GM18907 (cell line): ENCODE results near the gene MAPK4.

Experiments
- ATAC-seq: cut with Tn5 transposase; IDR thresholded peaks from one replicate; pipeline ENCODE4 v1.9.1; 2021; ENCODE audit warnings: mild to moderate bottlenecking, moderate library complexity; ENCODE audit not compliant: unreplicated experiment

Gene MAPK4

DNA sequence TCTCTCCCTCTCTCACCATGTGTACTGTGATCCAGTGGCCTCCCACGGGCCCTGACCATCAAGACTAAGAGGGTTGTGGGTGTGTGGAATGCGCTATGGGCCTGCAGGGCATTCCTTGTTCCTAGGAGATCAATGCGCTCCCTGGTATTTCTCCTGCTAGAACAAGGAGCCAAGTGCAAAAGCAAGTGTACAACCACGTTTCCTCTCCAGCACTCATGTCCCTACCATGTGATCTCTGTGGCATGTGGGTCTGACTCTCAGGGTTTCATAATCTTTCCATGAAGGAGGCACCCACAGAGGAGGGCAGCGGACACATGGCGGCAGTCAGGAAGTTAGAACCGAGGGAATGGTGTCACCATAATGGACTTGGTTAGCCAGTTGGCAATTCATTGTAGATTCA, 91.4 kb downstream of the MAPK4 start:
- no peak for ATAC-seq

DNA sequence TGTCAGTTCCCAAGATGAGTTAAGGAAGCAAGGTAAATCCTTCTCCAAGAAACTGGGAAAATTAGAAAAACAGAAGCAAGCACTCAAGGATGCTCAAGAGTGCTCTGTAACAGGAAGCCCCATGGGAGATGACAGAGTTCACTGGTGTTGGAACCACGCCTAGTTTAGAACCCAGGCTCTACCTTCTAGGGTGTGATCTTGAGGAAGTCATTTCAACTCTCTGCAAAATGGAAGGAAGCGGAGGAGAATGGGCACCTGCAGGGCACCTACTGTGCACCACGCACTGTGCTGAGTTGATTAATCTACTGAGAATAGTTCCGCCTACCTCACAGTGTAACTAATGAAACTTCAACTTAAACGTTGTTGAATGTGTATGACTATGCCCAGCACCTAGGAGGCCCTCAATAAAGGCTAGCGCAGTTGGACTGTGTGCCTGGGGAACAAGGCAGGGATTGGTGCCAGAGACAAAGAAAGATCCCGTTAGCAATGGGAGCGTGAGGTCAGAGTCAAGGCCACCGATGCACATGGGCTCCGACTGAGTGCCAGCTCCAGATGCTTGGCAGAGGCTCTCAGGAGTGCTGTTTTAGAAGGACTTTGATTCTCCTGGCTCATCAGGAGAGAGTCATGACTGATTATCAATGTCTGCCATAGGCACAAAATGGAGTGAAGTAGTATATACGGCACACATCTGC, 93.7 kb downstream of the MAPK4 start:
- no peak for ATAC-seq

DNA sequence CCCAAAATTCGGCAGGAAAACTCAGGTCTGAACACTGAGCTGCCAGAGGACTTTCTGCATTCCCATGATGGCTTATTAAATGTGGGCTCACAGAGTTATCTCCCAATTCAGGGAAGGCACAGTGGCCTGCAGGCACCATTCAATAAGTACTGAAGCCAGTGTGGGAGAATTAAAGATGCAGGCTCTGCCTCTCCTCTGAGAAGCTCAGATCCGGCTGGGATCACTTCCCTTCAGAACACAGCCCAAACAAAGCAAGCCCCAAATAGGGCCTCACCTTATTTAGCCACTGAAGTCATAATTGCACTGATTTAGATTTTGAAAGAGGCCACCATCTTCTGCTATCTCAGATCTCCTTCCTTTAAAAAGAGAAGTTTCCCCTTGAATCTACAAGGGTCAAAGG, 94.3 kb downstream of the MAPK4 start:
- ATAC-seq: no peak

DNA sequence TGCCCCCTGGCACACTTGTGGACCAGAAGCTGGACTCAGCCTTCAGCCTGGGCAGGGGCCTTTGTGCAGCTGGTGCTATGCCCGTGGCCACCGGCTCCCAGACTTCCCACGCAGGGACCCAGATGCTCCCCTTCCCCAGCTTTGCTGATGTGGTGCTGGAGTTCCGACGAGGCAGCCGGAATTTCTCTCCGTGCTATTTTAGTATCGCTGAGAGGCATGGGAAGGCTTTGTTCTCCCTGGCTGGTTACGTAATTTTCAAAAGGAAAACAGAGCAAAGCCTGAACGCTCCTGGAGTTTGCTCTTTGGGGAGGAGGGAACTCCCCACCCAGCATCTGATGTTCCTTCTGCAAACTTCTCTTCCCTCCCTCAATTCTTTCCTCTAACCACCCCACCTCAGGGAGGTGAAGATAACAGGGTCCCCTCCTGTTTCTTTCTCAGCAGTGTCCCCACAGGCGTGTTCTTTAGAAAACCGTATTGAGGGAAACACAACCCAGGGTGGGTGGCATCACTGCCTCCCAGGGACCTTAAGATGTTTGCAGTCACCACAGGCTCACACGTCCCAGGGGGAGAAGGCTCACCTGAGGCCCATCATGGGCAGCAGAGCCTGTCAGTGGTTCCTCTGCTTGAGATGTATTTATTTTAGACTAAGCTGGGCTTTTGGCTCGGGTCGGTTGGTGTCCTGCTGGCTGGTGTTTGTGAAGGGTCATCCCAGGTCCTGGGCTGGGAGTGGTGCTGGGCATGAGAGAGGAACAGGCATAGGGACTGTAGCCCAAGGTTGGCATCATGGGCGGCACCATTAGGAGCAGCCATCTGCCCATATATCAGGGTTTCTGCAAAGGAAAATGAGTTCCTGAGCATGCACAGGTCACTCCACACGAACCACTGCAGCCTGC, 95.0 kb downstream of the MAPK4 start:
- no peak for ATAC-seq

DNA sequence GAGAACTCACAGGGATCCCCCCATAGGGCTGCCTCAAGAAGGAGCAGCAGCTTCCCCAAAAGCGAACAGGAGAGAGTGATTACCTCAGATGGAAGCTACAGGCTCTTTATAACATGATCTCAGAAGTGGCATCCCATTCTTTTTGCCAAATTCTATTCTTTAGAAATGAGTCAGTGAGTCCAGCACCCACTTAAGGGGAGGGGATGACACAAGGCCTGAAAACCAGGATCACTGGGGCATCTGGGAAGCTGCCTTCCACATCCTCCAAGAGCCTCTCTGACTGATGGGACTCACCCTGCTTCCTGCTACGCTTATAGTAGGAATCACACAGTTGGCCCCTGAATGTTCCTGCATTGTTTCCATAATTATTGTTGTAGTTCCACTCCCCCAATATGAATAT, 96.5 kb downstream of the MAPK4 start:
- ATAC-seq: no peak

DNA sequence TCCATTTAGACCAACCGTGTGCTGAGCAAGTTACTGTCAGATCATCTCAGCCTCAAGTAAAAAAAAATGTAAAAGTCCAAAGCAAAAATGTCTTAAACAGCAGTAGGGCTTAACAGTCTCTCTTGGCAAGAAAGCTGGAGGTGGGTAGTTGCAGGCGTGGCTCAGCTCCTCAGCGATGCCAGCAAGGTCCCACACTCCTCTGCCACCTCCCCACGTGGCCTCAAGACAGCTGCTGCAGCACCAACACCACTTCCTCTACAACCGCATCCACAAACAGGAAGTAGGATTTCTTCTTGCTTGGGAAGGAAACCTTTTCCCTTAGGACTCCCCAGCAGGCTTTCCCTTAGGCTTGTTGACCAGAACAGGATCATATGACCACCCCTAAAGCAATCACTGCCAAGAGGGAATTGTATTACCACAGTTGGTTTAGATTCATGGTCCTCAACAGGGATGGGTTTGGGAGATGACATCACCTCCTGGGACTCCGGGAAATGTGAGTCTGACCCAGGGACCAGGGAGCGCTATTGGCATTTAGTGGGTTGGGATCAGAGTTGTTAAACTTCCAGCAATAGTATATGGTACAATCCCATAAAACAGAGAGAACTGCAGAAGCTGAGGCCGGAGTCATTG, 97.1 kb downstream of the MAPK4 start:
- no peak for ATAC-seq

DNA sequence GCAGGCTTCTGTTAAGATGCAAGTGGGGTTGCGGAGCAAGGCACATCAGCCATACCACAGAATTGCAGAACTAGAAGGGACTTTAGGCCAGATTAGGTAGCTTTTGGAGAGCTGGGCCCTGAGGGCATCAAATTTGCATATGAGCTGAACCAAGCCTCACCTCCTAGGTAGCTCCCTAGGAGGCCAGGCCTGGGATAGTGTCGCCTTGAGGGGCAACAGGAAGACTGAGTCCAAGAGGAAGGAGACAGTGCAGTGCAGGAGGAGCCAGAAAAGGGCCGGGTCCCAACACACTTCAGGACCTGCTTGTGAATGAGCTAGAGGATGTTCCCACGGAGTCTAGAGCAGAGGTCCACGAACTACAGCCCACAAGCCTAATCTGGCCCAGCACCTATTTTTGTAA, 98.7 kb downstream of the MAPK4 start:
- ATAC-seq: no peak

DNA sequence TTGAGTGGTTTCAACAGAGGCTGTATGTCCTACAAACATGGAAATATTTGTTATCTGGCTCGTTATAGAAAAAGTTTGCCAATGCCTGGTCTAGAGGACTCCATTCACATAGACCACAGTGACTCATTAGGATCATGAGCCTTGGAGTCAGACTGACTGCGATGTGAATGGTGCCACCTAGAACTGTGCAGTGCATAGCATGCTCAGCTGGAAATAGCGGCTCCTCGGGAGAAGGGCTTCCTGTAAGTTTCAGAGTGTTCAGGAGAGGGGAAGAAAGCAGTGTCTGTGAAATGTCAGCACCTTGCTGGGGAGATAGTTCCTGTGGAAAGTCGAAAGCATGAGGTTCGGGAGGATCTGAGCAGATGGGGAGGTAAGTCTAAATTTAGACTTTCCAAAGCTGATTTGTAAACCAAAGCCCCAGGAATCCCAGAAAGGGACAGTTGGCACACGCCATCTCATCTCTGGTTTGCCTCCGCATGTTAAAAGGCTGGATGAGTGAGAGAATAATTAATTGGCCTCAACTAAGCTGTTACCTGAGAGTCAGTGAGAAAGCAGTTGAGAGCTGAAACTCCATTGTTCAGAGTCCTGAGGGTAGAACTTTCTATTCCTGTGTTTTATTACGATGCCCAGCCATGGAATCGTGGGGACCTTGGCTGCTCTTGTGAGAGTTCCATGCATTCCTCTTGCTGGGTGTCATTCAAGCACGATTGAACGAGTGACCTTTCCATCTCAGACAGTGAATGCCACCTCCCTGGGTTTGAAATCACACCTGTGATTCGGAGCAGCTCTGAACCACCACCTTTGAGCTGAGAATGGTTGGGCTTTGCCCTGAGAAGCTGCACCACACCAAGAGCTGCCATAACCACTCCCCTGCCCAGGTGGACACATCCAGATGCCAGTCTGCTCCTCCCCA, 99.5 kb downstream of the MAPK4 start:
- no peak for ATAC-seq

DNA sequence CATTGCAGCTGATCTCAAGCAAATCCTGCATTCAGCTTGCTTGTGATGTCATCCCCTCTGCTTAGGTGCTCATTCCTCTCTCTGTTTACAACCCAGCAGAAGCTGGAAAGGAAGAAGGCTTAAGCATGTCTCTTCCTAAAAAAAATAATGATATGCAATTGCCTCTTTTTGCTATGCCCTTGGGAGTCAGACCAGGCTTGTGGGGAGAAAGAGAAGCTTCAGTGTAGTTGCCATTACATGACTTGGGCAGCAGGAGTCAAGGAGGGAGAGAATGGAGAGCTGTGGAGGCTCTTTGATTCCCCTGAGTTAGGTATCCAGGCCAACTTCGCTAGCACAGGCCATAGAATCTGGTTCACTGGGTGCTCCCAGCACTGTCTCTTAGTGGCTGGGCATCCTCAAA, 101.1 kb downstream of the MAPK4 start:
- ATAC-seq: no peak

DNA sequence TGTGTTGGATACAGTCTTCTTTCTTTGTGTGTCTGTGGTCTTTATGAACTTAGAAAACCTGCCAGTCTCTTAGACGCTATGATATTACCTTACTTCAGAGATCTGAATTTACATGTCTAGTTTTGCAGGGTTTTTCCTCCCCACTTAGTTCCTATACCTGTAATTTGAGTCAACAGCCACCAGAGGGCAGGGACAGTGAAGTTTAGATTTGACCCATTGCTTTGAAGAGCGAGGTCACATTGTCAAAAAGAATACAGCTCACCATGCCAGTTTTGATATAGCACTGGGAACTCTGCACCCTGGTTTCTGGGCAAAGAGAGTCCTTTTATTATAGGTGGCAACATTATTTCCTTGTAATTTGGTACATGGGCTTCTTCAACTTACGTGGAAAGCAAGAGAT, 102.3 kb downstream of the MAPK4 start:
- ATAC-seq: no peak

DNA sequence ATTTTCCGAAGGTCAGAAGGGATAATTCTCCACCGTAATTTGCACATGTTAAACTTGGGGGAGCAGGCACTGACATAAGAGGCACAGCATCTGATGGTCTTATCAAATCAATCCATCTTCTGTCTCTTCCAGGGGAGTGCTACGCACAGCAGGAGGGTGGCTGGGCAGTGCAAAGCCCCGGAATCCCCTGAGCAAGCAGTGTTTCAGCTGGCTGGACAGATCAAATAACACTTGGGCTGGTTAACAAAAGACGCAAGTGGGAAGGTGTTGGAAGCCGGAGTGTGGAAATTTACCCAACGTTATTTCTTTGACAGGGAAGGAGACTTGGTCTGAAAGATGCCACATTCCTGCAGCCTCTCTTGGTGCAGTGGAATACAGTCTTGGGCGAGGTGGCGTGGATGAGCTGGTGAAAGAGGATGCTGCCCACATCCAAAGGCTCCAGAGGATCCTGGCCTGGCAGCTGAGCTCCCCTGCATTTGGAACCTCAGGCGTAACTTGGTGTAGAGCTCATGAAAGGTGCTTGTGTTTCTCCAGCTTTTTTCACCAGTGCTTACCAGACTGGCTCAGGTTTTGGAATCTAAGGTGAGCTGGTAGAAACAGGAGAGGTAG, 103.0 kb downstream of the MAPK4 start:
- ATAC-seq: no peak

DNA sequence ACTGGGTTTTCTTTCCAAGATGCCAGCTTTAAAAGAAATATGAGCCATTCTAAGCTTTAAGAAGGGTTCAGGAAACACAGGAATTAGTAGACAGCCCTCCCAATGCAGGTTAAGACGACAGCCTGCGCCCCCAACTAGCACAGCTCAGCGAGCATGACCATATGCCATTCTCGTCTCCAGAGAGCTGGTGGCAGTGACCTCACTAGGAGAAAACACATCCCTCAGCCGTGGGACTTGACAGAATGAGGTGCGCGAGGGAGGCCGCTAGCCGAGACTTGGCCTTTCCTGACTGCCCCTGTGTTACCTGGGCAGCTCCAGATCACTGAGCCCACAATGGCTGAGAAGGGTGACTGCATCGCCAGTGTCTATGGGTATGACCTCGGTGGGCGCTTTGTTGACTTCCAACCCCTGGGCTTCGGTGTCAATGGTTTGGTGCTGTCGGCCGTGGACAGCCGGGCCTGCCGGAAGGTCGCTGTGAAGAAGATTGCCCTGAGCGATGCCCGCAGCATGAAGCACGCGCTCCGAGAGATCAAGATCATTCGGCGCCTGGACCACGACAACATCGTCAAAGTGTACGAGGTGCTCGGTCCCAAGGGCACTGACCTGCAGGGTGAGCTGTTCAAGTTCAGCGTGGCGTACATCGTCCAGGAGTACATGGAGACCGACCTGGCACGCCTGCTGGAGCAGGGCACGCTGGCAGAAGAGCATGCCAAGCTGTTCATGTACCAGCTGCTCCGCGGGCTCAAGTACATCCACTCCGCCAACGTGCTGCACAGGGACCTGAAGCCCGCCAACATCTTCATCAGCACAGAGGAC, 103.9 kb downstream of the MAPK4 start:
- ATAC-seq: no peak

DNA sequence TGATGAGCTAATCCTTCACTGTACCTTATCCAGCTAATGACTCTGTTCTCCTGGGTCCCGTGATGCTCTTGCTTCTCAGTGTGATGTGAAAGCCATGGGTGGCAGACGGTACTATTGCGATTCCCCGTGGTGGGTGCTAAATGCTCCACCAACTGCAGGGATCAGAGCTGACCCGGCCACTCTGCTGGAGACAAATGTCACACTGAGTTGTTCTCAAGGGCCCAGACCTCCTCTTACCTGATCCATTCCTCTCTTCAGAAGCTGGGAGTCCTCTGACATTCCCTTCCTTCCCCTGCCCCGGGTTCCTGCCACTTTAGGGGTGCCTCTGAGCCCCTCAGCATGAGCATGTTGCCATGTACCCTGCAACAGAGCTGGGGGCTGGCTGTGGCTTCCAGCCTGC, 105.1 kb downstream of the MAPK4 start:
- no peak for ATAC-seq

DNA sequence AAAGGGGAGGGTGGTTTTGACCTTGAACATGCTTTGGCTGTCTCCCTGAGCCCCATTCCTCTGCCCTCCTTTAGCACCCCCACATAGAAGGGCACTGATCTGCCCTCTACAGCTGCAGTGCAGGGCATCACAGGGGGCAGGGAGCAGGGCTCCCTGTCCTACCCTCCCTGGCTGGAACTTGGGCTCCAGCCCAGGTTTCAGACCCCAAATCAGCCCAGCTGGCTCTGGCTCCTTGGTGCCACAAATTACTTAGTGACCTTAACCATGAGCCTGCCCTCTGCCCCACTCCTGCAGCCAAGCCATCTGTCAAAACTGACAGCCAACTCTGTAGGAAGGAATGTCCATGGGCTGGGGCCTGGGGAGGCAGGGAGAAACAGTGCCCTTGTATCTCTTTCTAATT, 105.6 kb downstream of the MAPK4 start:
- no peak for ATAC-seq

DNA sequence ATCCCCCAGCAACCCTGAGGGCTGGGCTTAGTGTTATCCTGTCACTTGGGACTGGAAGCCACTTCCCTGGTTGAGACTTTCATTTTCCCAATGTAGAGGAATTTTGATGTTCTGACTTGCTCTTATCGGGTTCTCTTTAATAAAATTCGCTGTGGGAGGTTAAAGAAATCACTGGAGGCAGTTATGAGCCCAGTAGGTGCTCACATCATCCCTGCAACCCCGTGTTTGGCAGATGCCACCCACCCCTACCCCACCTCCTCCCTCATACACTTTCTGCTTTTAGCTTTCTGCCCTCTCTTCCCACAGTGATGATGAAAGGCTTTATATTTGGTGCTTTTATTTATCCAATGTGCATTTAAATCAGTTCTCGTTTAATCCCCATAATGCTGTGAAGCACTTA, 106.6 kb downstream of the MAPK4 start:
- ATAC-seq: no peak

DNA sequence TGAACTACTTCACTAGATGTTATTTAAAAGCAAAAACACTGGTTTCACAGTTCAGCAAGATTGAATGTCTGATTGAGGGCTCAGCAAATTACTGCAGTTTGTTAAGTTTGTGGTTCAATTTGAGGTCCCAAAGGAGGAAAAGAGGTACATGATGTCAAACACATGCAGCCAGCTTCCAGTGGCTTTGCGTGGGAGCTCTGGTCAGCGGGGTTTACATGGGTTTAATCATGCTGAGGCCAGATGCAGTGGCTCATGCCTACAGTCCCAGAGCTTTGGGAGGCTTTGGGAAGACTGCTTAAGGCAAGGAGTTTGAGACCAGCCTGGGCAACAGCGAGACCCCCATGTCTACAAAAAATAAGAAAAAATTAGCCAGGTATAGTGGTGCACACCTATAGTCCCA, 111.5 kb downstream of the MAPK4 start:
- no peak for ATAC-seq

DNA sequence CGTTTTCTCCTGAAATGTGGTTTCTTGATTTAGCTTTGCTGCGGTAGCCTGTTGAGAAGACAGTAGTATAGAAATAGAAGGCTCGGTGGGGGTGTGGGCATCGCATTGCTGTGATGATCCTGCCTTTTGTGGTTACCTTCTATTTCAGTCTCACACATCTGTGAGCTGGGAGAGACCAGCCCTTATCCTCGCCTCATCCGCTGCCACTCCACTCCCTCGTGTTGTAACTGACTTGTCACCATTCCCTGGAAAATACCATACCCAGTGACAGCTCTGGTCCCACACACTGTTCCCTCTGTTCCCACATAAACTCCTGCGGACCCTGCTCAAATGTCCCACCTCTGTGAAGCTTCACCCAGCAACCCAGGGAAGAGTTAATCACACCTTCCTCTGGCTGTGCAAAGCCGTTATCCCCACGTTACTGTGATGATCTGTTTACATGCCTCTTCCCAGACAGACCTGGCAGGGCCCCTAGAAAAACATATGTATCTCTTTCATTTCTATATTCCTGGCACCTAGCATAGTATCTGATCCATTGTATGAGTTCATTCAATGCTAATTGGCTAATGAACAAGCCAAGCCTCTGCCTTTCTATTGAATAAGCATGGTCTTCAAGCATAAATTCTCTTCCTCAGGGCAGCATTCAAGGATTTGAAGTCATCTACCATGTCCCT, 114.6 kb downstream of the MAPK4 start:
- ATAC-seq: no peak

DNA sequence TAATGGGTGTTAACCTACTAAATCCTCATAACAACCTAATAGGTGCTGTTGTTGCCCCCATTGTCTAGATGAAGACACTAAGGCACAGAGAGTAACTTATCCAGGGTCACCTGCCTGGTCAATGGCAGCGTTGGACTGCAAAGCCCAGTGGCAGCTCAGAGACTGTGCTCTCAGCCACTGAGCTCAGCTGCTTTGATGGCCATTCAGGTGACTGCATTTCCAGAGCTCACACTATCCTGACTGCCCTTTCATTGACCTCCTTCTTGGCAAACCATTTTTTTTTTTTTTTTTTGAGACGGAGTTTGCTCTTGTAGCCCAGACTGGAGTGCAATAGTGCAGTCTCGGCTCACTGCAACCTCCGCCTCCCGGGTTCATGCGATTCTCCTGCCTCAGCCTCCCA, 115.2 kb downstream of the MAPK4 start:
- ATAC-seq: no peak

DNA sequence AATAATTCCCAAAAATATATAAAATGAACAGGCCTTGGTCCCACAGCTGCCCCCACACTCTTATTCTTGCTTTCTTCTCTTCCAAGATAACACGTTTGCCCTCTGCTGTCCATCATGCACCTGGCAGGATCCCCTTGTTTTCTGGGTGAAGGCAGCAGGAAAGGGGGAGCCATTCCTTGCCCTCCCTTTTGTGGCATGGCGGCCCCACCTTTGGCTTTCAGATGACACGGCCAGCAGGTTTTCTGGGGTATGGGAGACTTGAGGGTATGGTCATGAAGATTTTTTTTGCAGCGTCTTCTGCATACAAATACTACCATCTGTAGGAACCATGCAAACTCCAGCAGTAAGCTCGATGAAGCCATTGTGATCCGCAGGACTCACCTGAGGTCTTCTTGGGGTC, 118.8 kb downstream of the MAPK4 start:
- ATAC-seq: no peak
